Sigmoid colon (tissue), 7 donors: Measurements from ENCODE around the gene SIGLEC8. TPM values are rescaled to one million over a fixed set of nuclear protein-coding genes. Genes with fewer than 3 reads are reported as not detected.

Source experiments
- DNase-seq: peaks from one replicate; pipeline ENCODE4 v3.0.0-alpha.2; 2019
- H3K27ac ChIP-seq, 4 donors: fragments of 200-600 bp; sonication (generic); one replicate each; pipeline ENCODE4 v1.5.1; 2016 to 2019; ENCODE audit warnings: mild to moderate bottlenecking in 1 of 4
- H3K27me3 ChIP-seq, 3 donors: fragments of 200-600 bp; sonication (generic); one replicate each; pipeline ENCODE4 v1.5.1; 2019; ENCODE audit warnings: mild to moderate bottlenecking in 1 of 3
- H3K36me3 ChIP-seq, 4 donors: fragments of 200-600 bp; sonication (generic); one replicate each; pipeline ENCODE4 v1.5.1; 2016 to 2019
- H3K4me1 ChIP-seq, 4 donors: fragments of 200-600 bp; sonication (generic); one replicate each; pipeline ENCODE4 v1.5.1; 2017 to 2019
- H3K4me3 ChIP-seq, 4 donors: fragments of 200-600 bp; sonication (generic); one replicate each; pipeline ENCODE4 v1.5.1; 2017 to 2019; ENCODE audit warnings: mild to moderate bottlenecking in 2 of 4, moderate library complexity in 1 of 4
- H3K9me3 ChIP-seq, 4 donors: fragments of 200-600 bp in 3 of 4; sonication (generic) in 3 of 4; one replicate each; pipeline versions ENCODE4 v1.5.1 to v1.6.1; 2013 to 2019
- EP300 ChIP-seq, 4 donors: sonication (generic); formaldehyde crosslinking; IDR thresholded peaks; one replicate each; pipeline ENCODE4 v1.6.1; 2017; ENCODE audit warnings: antibody characterized with exemption in 4 of 4
- POLR2A ChIP-seq, 2 donors: fragments of 450-650 bp; IDR thresholded peaks; one replicate each; pipeline ENCODE4 v1.6.1; 2016; ENCODE audit warnings: antibody characterized with exemption in 2 of 2, mild to moderate bottlenecking in 2 of 2, moderate library complexity in 2 of 2
- POLR2AphosphoS5 ChIP-seq, 4 donors: sonication (generic); formaldehyde crosslinking; IDR thresholded peaks; one replicate each; pipeline ENCODE4 v1.6.1; 2017; ENCODE audit warnings: antibody characterized with exemption in 4 of 4
- WGBS, 2 donors: extraction: QIAGEN DNeasy Blood & Tissue Kit; methylation state at CpG; one replicate each; pipeline ENCODE4 v1.1.7; 2013; 5-methylcytosine and 5-hydroxymethylcytosine counted together
- intact Hi-C: fragments of 100-400 bp; cut with DNase I; formaldehyde crosslinking; loops from one replicate; pipeline ENCODE4 v1.15.1; 2023
- polyA plus RNA-seq, 3 donors: library from polyadenylated mRNA; stranded (reverse); fragments of 200-250 nt; gene quantifications; one replicate each; pipeline ENCODE4 v1.2.3, GENCODE V29; 2013
- total RNA-seq, 4 donors: library from RNA; depleted of rRNA; stranded (reverse); fragments of >200 nt; gene quantifications; one replicate each; pipeline ENCODE4 v1.1.0, GENCODE V29; 2016
- TF ChIP-seq, protein P1 (sequence below), 4 experiments: fragments of 450-650 bp in 3 of 4; fragments of 200-600 bp in 1 of 4; IDR thresholded peaks; one replicate each; pipeline ENCODE4 v1.5.1; 2016 to 2019; ENCODE audit warnings: antibody characterized with exemption in 4 of 4, mild to moderate bottlenecking in 3 of 4, moderate library complexity in 2 of 4
- donor health status: healthy with polysubstance abuse.
- donor health status: Bipolar disorder and iron deficiency.
- donor health status: healthy.

SIGLEC8 gene
- total and polyA plus RNA-seq, 7 donors, result 0.36 to 4.9 (median 1.3) TPM; not detected in 3

DNA sequence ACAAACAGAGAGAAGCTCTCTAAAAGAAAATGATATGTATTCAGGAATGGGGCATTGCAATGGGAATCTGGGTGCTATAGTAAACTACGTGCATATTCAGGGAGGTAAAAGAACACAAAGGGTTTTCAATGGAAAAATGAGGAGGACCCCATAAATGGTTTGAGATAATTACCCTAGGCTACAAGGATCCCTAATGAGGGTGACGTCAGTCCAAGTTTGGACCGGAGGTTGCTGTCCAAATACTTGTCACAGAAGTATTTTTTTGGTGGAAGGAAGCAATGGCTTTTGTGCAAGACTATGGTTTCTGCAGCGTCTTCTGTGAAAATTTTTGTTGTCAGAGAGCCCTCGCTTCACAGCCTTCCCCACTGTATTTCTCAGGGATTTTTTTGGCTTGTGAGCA lies 19.1 kb upstream of the SIGLEC8 start:
- Histone ChIP-seq H3K27me3 (peaks cover 0 to 20% (median 16%) of the 10 kb centered on the region in 3 donors), H3K27ac (no peak overlapping the region), H3K36me3 (no peaks in the 10 kb centered on the region), H3K4me3 (no peak overlapping the region), H3K9me3 (no peaks in the 10 kb centered on the region), H3K4me1 (peaks cover 0 to 9% (median 4%) of the 10 kb centered on the region in 4 donors)
- no peak for TF ChIP-seq POLR2A (IDR thresholded peaks at IDR 0.05)
- TF ChIP-seq POLR2AphosphoS5 (IDR thresholded peaks at IDR 0.05), result no peak
- no peak for TF ChIP-seq EP300 (IDR thresholded peaks at IDR 0.05)
- TF ChIP-seq, protein P1, sequence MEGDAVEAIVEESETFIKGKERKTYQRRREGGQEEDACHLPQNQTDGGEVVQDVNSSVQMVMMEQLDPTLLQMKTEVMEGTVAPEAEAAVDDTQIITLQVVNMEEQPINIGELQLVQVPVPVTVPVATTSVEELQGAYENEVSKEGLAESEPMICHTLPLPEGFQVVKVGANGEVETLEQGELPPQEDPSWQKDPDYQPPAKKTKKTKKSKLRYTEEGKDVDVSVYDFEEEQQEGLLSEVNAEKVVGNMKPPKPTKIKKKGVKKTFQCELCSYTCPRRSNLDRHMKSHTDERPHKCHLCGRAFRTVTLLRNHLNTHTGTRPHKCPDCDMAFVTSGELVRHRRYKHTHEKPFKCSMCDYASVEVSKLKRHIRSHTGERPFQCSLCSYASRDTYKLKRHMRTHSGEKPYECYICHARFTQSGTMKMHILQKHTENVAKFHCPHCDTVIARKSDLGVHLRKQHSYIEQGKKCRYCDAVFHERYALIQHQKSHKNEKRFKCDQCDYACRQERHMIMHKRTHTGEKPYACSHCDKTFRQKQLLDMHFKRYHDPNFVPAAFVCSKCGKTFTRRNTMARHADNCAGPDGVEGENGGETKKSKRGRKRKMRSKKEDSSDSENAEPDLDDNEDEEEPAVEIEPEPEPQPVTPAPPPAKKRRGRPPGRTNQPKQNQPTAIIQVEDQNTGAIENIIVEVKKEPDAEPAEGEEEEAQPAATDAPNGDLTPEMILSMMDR (IDR thresholded peaks at IDR 0.05), result no peak
- DNase-seq, result no peak
- 59 to 69% methylated on average over 5 of the region's 5 CpGs for WGBS, 2 donors
- intact Hi-C loops, result no loop called here

DNA sequence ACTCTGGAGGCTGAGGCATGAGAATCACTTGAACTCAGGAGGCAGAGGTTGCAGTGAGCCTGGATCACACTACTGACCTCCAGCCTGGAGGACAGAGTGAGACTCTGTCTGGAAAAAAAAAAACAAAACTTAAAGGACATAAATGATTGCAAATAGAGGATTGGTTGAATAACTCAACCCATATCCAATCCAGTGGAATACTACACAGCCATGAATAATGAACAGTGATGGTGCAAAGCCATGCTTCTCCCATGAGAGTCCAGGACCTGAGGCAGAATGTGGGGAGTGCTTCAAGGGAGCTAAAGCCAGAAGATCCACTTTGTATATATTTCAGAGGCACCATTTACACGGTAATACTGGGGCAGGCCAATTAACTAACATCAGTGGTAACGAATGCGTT lies 17.9 kb upstream of the SIGLEC8 start:
- TF ChIP-seq, protein P1 (IDR thresholded peaks at IDR 0.05), result no peak
- TF ChIP-seq POLR2AphosphoS5 (IDR thresholded peaks at IDR 0.05), result no peak
- TF ChIP-seq EP300 (IDR thresholded peaks at IDR 0.05), result no peak
- TF ChIP-seq POLR2A (IDR thresholded peaks at IDR 0.05), result no peak
- H3K27me3 ChIP-seq, result peaks cover 0 to 28% (median 16%) of the 10 kb centered on the region in 3 donors
- intact Hi-C loops, result no loop called here
- H3K4me1 ChIP-seq, result no peaks in the 10 kb centered on the region
- H3K9me3 ChIP-seq, result no peaks in the 10 kb centered on the region
- no peak overlapping the region for H3K27ac ChIP-seq
- DNase-seq, result no peak
- 77 to 90% methylated on average over 3 of the region's 3 CpGs for WGBS, 2 donors
- no peak overlapping the region for H3K4me3 ChIP-seq
- H3K36me3 ChIP-seq, result no peaks in the 10 kb centered on the region

DNA sequence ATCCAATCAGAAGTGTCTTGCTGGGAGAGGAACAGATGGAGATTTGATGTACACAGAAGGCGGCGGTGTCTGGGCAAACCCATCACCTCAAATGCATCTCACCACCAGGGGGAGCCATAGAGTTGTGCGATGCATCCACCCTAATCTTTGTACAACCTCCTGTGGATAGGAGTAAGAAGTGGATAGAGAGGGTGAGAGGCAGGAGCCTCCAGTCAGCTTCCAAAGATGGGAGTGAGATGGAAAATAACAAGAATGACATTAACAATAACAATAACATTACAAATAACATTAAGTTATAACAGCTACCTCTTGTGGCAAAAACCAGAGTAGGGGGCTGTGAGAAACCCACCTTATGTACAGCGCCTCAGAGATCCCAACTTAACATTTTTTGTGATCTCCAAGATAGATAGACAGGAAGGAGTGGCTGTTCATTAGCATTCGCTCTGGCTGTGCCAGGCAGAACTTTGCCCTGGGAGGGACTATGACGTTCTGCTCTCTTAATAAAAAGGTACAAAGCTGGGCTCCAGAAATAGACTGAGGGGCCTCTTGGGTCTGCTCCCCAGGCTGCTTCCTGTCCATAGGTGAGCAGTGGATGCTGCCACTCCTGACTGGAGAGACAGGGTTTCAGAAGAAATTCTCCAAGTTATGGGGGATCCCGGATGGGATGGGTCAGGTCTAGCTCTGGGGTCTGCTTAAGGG lies 14.9 kb upstream of the SIGLEC8 start:
- WGBS, 2 donors, result 21 to 33% methylated on average over 7 of the region's 7 CpGs
- Histone ChIP-seq H3K27me3 (peaks cover 0 to 20% (median under 1%) of the 10 kb centered on the region in 3 donors), H3K36me3 (no peaks in the 10 kb centered on the region), H3K9me3 (no peaks in the 10 kb centered on the region), H3K4me1 (no peaks in the 10 kb centered on the region), H3K27ac (no peak overlapping the region), H3K4me3 (no peak overlapping the region)
- intact Hi-C loops, result loop anchor here (1.0 to 2.0 kb wide), 2 partner anchors 184 to 306 kb away; no protein-coding TSS in a partner anchor
- TF ChIP-seq, protein P1 (IDR thresholded peaks at IDR 0.05), result peak; percentile 44 to 80 (median 71)
- TF ChIP-seq POLR2AphosphoS5 (IDR thresholded peaks at IDR 0.05), result no peak
- peak; percentile 79 for DNase-seq

DNA sequence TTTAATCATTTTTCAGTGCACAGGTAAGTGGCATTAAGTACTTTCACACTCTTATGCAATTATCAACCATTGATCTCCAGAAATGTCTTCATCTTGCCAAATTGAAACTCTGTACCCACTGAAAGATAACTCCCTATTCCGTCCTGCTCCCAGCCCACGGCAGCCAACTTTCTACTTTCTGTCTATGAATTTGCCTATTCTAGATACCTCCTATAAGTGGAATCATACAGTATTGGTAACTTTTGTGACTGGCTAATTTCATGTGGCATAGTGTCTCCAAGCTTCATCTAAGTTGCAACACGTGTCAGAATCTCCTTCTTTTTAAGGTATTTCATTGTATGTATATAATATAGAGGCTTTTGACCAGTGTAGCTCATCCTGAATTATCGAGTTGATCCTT lies 14.4 kb upstream of the SIGLEC8 start:
- Histone ChIP-seq H3K9me3 (no peaks in the 10 kb centered on the region), H3K4me3 (no peak overlapping the region), H3K4me1 (no peaks in the 10 kb centered on the region), H3K27me3 (peaks cover 0 to 19% (median 0%) of the 10 kb centered on the region in 3 donors), H3K36me3 (no peaks in the 10 kb centered on the region), H3K27ac (no peak overlapping the region)
- TF ChIP-seq, protein P1 (IDR thresholded peaks at IDR 0.05), result no peak
- TF ChIP-seq POLR2A (IDR thresholded peaks at IDR 0.05) (no peak), EP300 (IDR thresholded peaks at IDR 0.05) (no peak), POLR2AphosphoS5 (IDR thresholded peaks at IDR 0.05) (no peak)
- WGBS, 2 donors, result 15 to 31% methylated on average over 4 of the region's 4 CpGs
- intact Hi-C loops, result loop anchor here (1.0 to 2.0 kb wide), 2 partner anchors 185 to 306 kb away; no protein-coding TSS in a partner anchor
- no peak for DNase-seq
